Keratinocyte (primary cell): ENCODE results near the gene MCM3AP.

Experiments
- CTCF ChIP-seq, 3 experiments: IDR thresholded peaks in 1 of 3; conservative IDR thresholded peaks in 1 of 3; optimal IDR thresholded peaks in 1 of 3; 2 replicates in 2 of 3; 3 replicates in 1 of 3; pipeline versions ENCODE3 to v1.5.1; 2011; ENCODE audit warnings: low read length in 3 of 3, mild to moderate bottlenecking in 3 of 3, moderate library complexity in 2 of 3, control low read depth in 1 of 3, inconsistent platforms in 1 of 3; ENCODE audit not compliant: insufficient read depth in 2 of 3; ENCODE audit errors: extremely low read depth in 1 of 3
- EZH2 ChIP-seq: IDR thresholded peaks from one replicate; pipeline ENCODE4 v1.6.1; 2012; ENCODE audit warnings: inconsistent platforms, mild to moderate bottlenecking, low read length, moderate library complexity

DNA sequence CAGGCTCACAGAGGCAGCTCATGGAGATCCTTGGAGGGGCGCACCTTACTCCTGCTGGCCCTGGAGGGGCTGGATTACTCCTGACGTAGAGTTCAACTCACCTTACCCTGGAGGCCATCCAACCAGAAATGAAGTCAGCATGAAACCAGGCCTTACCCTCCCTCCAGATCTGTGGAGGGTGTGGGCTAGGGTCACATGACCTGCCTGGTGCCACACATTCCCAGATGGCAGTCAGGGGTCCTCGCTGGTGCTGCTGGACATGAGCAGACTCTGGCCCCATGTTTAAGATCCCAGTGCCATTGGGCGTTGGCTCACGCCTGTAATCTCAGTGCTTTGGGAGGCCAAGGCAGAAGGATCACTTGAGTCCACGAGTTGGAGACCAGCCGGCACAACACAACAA, 33.8 kb upstream of the MCM3AP start:
- no peak for TF ChIP-seq CTCF (optimal IDR thresholded peaks at IDR 0.05 in 1 of 3, IDR thresholded peaks at IDR 0.05 in 1 of 3, conservative IDR thresholded peaks at IDR 0.05 in 1 of 3; ENCODE audit: extremely low read depth in 1 of 3, insufficient read depth in 2 of 3, low read length in 3 of 3)
- TF ChIP-seq EZH2: no peak
